IMR-90 (cell line): Measurements from ENCODE around the gene NUP205. TPM values are rescaled to one million over a fixed set of nuclear protein-coding genes. Genes with fewer than 3 reads are reported as not detected.

Experiments used
- ATAC-seq: fragments of 200-7000 bp; cut with Tn5 transposase; 2 replicates; pipeline ENCODE4 v1.9.1; 2020; ENCODE audit warnings: low read depth, mild to moderate bottlenecking, moderate library complexity
- BruUV-seq: library from RNA; stranded (reverse); fragments of 400-500 nt; replicated peaks from 2 replicates; lab custom pipeline; 2021; lab: Mats Ljungman, UMichigan
- CTCF ChIA-PET: fragments of 300-600 bp; formaldehyde crosslinking; extraction: SDS; loops from one replicate; lab custom pipeline; 2021; ENCODE audit warnings: antibody characterized with exemption; lab: Yijun Ruan, JAX
- POLR2A ChIA-PET: fragments of 300-600 bp; sonication (Branson Sonifier 250); formaldehyde crosslinking; loops from one replicate; lab custom pipeline; 2022; ENCODE audit warnings: antibody characterized with exemption; ENCODE audit not compliant: unreplicated experiment; lab: Charles Lee
- DNase-seq: peaks from one replicate; pipeline ENCODE4 v3.0.0; 2013
- H2AFZ ChIP-seq: replicated peaks from 2 replicates; pipeline ENCODE3; 2013; ENCODE audit warnings: low read length, mild to moderate bottlenecking; ENCODE audit not compliant: poor library complexity
- H2AK5ac ChIP-seq: 2 replicates; pipeline ENCODE4 v1.6.1; 2013; ENCODE audit warnings: low read depth, low read length, inconsistent platforms
- H2AK9ac ChIP-seq: replicated peaks from 2 replicates; pipeline ENCODE3; 2013; ENCODE audit warnings: mild to moderate bottlenecking, low read depth, low read length, moderate library complexity; ENCODE audit not compliant: poor library complexity
- H2BK120ac ChIP-seq: 2 replicates; pipeline ENCODE4 v1.6.1; 2013; ENCODE audit warnings: low read depth, low read length, inconsistent platforms
- H2BK15ac ChIP-seq: 3 replicates; pipeline ENCODE4 v1.6.1; 2013; ENCODE audit warnings: low read depth, low read length, inconsistent platforms
- H2BK20ac ChIP-seq: 2 replicates; pipeline ENCODE4 v1.6.1; 2013; ENCODE audit warnings: low read depth, mild to moderate bottlenecking, inconsistent platforms, low read length, moderate library complexity
- H2BK5ac ChIP-seq: 2 replicates; pipeline ENCODE4 v1.6.1; 2013; ENCODE audit warnings: mild to moderate bottlenecking, low read depth, low read length, inconsistent platforms; ENCODE audit not compliant: poor library complexity, severe bottlenecking
- H3K14ac ChIP-seq: replicated peaks from 2 replicates; pipeline ENCODE4 v1.6.1; 2013; ENCODE audit warnings: low read depth, low read length, inconsistent platforms
- H3K18ac ChIP-seq: 2 replicates; pipeline ENCODE4 v1.6.1; 2013; ENCODE audit warnings: low read depth, low read length, control low read depth
- H3K23ac ChIP-seq: 2 replicates; pipeline ENCODE4 v1.6.1; 2013; ENCODE audit warnings: low read depth, low read length, inconsistent platforms
- H3K27ac ChIP-seq: 2 replicates; pipeline ENCODE4 v1.5.1; 2013; ENCODE audit warnings: mild to moderate bottlenecking, control low read depth, low read length; ENCODE audit not compliant: insufficient read depth
- H3K27me3 ChIP-seq: 2 replicates; pipeline ENCODE4 v1.6.1; 2013; ENCODE audit warnings: low read length; ENCODE audit not compliant: control insufficient read depth, insufficient read depth
- H3K36me3 ChIP-seq: 2 replicates; pipeline ENCODE4 v1.6.1; 2013; ENCODE audit warnings: low read length, mixed read lengths; ENCODE audit not compliant: control insufficient read depth, insufficient read depth
- H3K4ac ChIP-seq: 2 replicates; pipeline ENCODE4 v1.6.1; 2013; ENCODE audit warnings: low read depth, low read length, inconsistent platforms
- H3K4me1 ChIP-seq: 2 replicates; pipeline ENCODE4 v1.6.1; 2013; ENCODE audit warnings: low read length, mixed read lengths; ENCODE audit not compliant: control insufficient read depth, insufficient read depth
- H3K4me2 ChIP-seq: 2 replicates; pipeline ENCODE4 v1.6.1; 2013; ENCODE audit warnings: low read depth, mild to moderate bottlenecking, control low read depth, low read length, moderate library complexity
- H3K4me3 ChIP-seq: 2 replicates; pipeline ENCODE4 v1.5.1; 2013; ENCODE audit warnings: low read depth, mild to moderate bottlenecking, control low read depth, low read length, moderate library complexity; ENCODE audit not compliant: insufficient read depth
- H3K56ac ChIP-seq: 2 replicates; pipeline ENCODE4 v1.6.1; 2013; ENCODE audit warnings: low read length, inconsistent platforms; ENCODE audit not compliant: insufficient read depth; ENCODE audit errors: extremely low read depth
- H3K79me1 ChIP-seq, 2 experiments: 2 replicates each; pipeline ENCODE4 v1.6.1; 2013; ENCODE audit warnings: low read length in 2 of 2, inconsistent platforms in 1 of 2, low read depth in 1 of 2
- H3K9ac ChIP-seq: 2 replicates; pipeline ENCODE4 v1.6.1; 2013; ENCODE audit warnings: low read depth, low read length, control low read depth
- H3K9me1 ChIP-seq: 2 replicates; pipeline ENCODE4 v1.6.1; 2013; ENCODE audit warnings: low read length, inconsistent platforms; ENCODE audit not compliant: insufficient read depth
- H3K9me3 ChIP-seq: 2 replicates; pipeline ENCODE4 v1.6.1; 2013; ENCODE audit warnings: low read length; ENCODE audit not compliant: control insufficient read depth, insufficient read depth
- H4K20me1 ChIP-seq: 2 replicates; pipeline ENCODE4 v1.6.1; 2013; ENCODE audit warnings: low read length, inconsistent platforms; ENCODE audit not compliant: insufficient read depth
- H4K5ac ChIP-seq: 2 replicates; pipeline ENCODE4 v1.6.1; 2013; ENCODE audit warnings: mild to moderate bottlenecking, low read depth, low read length, control low read depth
- H4K8ac ChIP-seq, 2 experiments: 2 replicates each; pipeline ENCODE4 v1.6.1; 2013; ENCODE audit warnings: low read depth in 2 of 2, low read length in 2 of 2, control low read depth in 1 of 2, inconsistent platforms in 1 of 2
- H4K91ac ChIP-seq: 2 replicates; pipeline ENCODE4 v1.6.1; 2013; ENCODE audit warnings: low read depth, low read length, inconsistent platforms; ENCODE audit not compliant: insufficient read depth
- CTCF ChIP-seq: conservative IDR thresholded peaks from 2 replicates; pipeline ENCODE4 v1.5.1; 2012; ENCODE audit warnings: mild to moderate bottlenecking, low read depth, low read length, improper control_type of control experiment
- FOS ChIP-seq: fragments of 150-350 bp; IDR thresholded peaks from 2 replicates; pipeline ENCODE4 v1.6.1; 2016; ENCODE audit warnings: low read depth, low read length
- RAD21 ChIP-seq: IDR thresholded peaks from 2 replicates; pipeline ENCODE4 v1.6.1; 2012; ENCODE audit warnings: low read length, improper control_type of control experiment
- RCOR1 ChIP-seq: IDR thresholded peaks from 2 replicates; pipeline ENCODE4 v1.6.1; 2012; ENCODE audit warnings: mild to moderate bottlenecking, low read length, improper control_type of control experiment; ENCODE audit not compliant: insufficient replicate concordance
- RFX5 ChIP-seq: IDR thresholded peaks from 2 replicates; pipeline ENCODE4 v1.8.0; 2012; ENCODE audit warnings: low read depth, mild to moderate bottlenecking, low read length, moderate library complexity
- USF2 ChIP-seq: fragments of 150-350 bp; IDR thresholded peaks from 2 replicates; pipeline ENCODE4 v1.6.1; 2017; ENCODE audit warnings: mild to moderate bottlenecking, antibody characterized with exemption, low read length, low read depth
- WGBS, 2 experiments: methylation state at CpG; one replicate each; pipeline versions ENCODE4 v1.1.5 to v1.1.7; 2013; ENCODE audit warnings: missing lambda C conversion rate in 2 of 2; ENCODE audit not compliant: insufficient read length in 1 of 2; ENCODE audit errors: extremely low coverage in 2 of 2; 5-methylcytosine and 5-hydroxymethylcytosine counted together
- dilution Hi-C: fragments of 300-500 bp; cut with HindIII; formaldehyde crosslinking; loops from one replicate; pipeline ENCODE4 v1.14.3; 2018; ENCODE audit warnings: low sequenced_read_pairs; ENCODE audit not compliant: unreplicated experiment
- in situ Hi-C: fragments of 300-500 bp; cut with MboI; formaldehyde crosslinking; loops from 3 replicates; pipeline ENCODE4 v1.14.3; 2019; ENCODE audit warnings: low sequenced_read_pairs, inconsistent platforms, mixed read lengths
- intact Hi-C: fragments of 100-400 bp; cut with micrococcal nuclease; formaldehyde crosslinking; loops from 2 replicates; pipeline ENCODE4 v1.10.0; 2022
- polyA plus RNA-seq, 3 experiments: library from polyadenylated mRNA; depleted of rRNA; stranded (reverse); fragments of >200 nt; gene quantifications; 2 replicates each; pipeline ENCODE4 v1.2.3, GENCODE V29; 2012; ENCODE audit warnings: low replicate concordance in 1 of 3
- total RNA-seq: library from RNA; depleted of rRNA; stranded (reverse); fragments of >200 nt; gene quantifications from 2 replicates; pipeline ENCODE4 v1.2.3, GENCODE V29; 2012

Gene NUP205
- total and polyA plus RNA-seq, 2 of the 4 experiments (the other 2 are of a cell fraction), result 29.5 to 84.6 TPM

GRCh38 chr7:135648235-135648634 is 90.5 kb downstream of the NUP205 start:
- Histone ChIP-seq H3K56ac (no peak overlapping the region), H3K23ac (no peak overlapping the region), H2AFZ (no peak overlapping the region), H4K20me1 (no peaks in the 10 kb centered on the region), H4K91ac (no peak overlapping the region), H2AK5ac (no peak overlapping the region), H3K4me2 (no peak overlapping the region), H3K9ac (no peak overlapping the region), H2BK20ac (no peak overlapping the region), H2BK120ac (no peak overlapping the region), H3K14ac (no peak overlapping the region), H3K9me1 (0 out of 2 replicates have a peak, but pooled peaks cover 5% of the 10 kb centered on the region), H4K5ac (no peak overlapping the region), H2BK15ac (no peak overlapping the region), H3K27ac (no peak overlapping the region), H3K36me3 (peaks cover 11% of the 10 kb centered on the region), H2BK5ac (no peak overlapping the region), H3K4me1 (peaks cover under 1% of the 10 kb centered on the region), H3K79me1 (no peaks in the 10 kb centered on the region), H3K4me3 (no peak overlapping the region), H3K9me3 (no peaks in the 10 kb centered on the region), H2AK9ac (no peak overlapping the region), H3K4ac (no peak overlapping the region), H4K8ac (no peak overlapping the region), H3K27me3 (no peaks in the 10 kb centered on the region), H3K18ac (no peak overlapping the region)
- ChIA-PET POLR2A (no interaction called here), CTCF (no interaction called here)
- ATAC-seq (no peak), DNase-seq (no peak)
- BruUV-seq, result no TSS peak
- dilution Hi-C loops, result no loop called here
- intact Hi-C loops, result loop anchor here (10.0 kb wide), 1 partner anchor 963 kb away; no protein-coding TSS in a partner anchor
- WGBS, 2 experiments, result no CpG with 5 or more reads among the region's 7 CpGs
- in situ Hi-C loops, result loop anchor here (10.0 kb wide), 1 partner anchor 373 kb away; no protein-coding TSS in a partner anchor
- TF ChIP-seq USF2 (no peak), CTCF (no peak), RAD21 (no peak), RFX5 (no peak), FOS (no peak), RCOR1 (no peak)
